Spleen (tissue), 7 donors: ENCODE measurements around the gene GNG13.
A peak's percentile ranks its signal among the peaks of the same experiment; 100 is the strongest.

Experiments
- POLR2AphosphoS5 ChIP-seq, 3 donors: sonication (generic); formaldehyde crosslinking; IDR thresholded peaks; one replicate each; pipeline ENCODE4 v1.5.1; 2017; ENCODE audit warnings: antibody characterized with exemption in 3 of 3
- TF ChIP-seq, protein P1 (sequence below), 11 experiments: fragments of 200-600 bp in 7 of 11; fragments of 450-650 bp in 4 of 11; sonication (generic) in 4 of 11; IDR thresholded peaks in 8 of 11; conservative IDR thresholded peaks in 3 of 11; 1 replicate in 7 of 11; 2 replicates in 4 of 11; pipeline versions ENCODE4 v1.4.0 to v1.8.0; 2016 to 2021; ENCODE audit warnings: antibody characterized with exemption in 11 of 11, inconsistent platforms in 4 of 11, mild to moderate bottlenecking in 1 of 11
- donor health status: DM: no; HTN: no; CAD: no; lungs with moderate emphysema.
- donor health status: DM: no; HTN: no; CAD: no.
- donor health status: DM: no; HTN: no; CAD: no.

- TF ChIP-seq, protein P1, sequence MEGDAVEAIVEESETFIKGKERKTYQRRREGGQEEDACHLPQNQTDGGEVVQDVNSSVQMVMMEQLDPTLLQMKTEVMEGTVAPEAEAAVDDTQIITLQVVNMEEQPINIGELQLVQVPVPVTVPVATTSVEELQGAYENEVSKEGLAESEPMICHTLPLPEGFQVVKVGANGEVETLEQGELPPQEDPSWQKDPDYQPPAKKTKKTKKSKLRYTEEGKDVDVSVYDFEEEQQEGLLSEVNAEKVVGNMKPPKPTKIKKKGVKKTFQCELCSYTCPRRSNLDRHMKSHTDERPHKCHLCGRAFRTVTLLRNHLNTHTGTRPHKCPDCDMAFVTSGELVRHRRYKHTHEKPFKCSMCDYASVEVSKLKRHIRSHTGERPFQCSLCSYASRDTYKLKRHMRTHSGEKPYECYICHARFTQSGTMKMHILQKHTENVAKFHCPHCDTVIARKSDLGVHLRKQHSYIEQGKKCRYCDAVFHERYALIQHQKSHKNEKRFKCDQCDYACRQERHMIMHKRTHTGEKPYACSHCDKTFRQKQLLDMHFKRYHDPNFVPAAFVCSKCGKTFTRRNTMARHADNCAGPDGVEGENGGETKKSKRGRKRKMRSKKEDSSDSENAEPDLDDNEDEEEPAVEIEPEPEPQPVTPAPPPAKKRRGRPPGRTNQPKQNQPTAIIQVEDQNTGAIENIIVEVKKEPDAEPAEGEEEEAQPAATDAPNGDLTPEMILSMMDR (IDR thresholded peaks at IDR 0.05 in 8 of 11, conservative IDR thresholded peaks at IDR 0.05 in 3 of 11) = no peak
- TF ChIP-seq POLR2AphosphoS5 (IDR thresholded peaks at IDR 0.05) = peak in 1 of 3 donors; percentile 9
These were observed 4.9 kb upstream of the GNG13 start for GRCh38 chr16:805474-805873.
